Stimulated activated CD4-positive, alpha-beta T cell treated with anti-CD3 and anti-CD28 coated beads, Interleukin-1b, Interleukin-23, amount 100 ng/mL, for 24 hours (primary cell): ENCODE data around the gene LAMB3.
A peak's percentile ranks its signal among the peaks of the same experiment; 100 is the strongest.

ENCODE experiments used
- DNase-seq, 4 experiments: peaks; one replicate each; pipeline ENCODE4 v3.0.0-alpha.2; 2020; ENCODE audit warnings: low read depth in 4 of 4, low spot score in 1 of 4

LAMB3 gene

GRCh38 chr1:209634005-209634737, 18.1 kb downstream of the LAMB3 start:
- DNase-seq = no peak

GRCh38 chr1:209633335-209633997, 18.8 kb downstream of the LAMB3 start:
- DNase-seq = no peak

GRCh38 chr1:209630383-209631225, 21.6 kb downstream of the LAMB3 start:
- DNase-seq = no peak

GRCh38 chr1:209629621-209630382, 22.4 kb downstream of the LAMB3 start:
- DNase-seq = no peak

GRCh38 chr1:209628618-209629299, 23.5 kb downstream of the LAMB3 start:
- no peak for DNase-seq

- peak; percentile 66 to 84 (median 70) for DNase-seq
Observed at GRCh38 chr1:209627732-209628196, 24.5 kb downstream of the LAMB3 start.

- no peak for DNase-seq
Observed at GRCh38 chr1:209627027-209627731, 25.0 kb downstream of the LAMB3 start.

GRCh38 chr1:209626346-209627026, 25.7 kb downstream of the LAMB3 start:
- no peak for DNase-seq

- DNase-seq = no peak
Observed at GRCh38 chr1:209625791-209626285, 26.4 kb downstream of the LAMB3 start.

GRCh38 chr1:209624558-209625549, 27.4 kb downstream of the LAMB3 start:
- no peak for DNase-seq

GRCh38 chr1:209622841-209623829, 29.1 kb downstream of the LAMB3 start:
- no peak for DNase-seq

GRCh38 chr1:209621741-209622655, 30.2 kb downstream of the LAMB3 start:
- DNase-seq = no peak

GRCh38 chr1:209621286-209621685, 30.9 kb downstream of the LAMB3 start:
- DNase-seq = no peak

GRCh38 chr1:209620487-209620884, 31.7 kb downstream of the LAMB3 start:
- no peak for DNase-seq

- no peak for DNase-seq
Observed at GRCh38 chr1:209619696-209620486, 32.3 kb downstream of the LAMB3 start.
